Right lobe of liver (tissue), 6 donors: ENCODE data around the gene ZNF652. TPM values are rescaled to one million over a fixed set of nuclear protein-coding genes. Genes with fewer than 3 reads are reported as not detected.
A peak's percentile ranks its signal among the peaks of the same experiment; 100 is the strongest.

Experiments
- ATAC-seq, 4 donors: fragments of 200-7000 bp; cut with Tn5 transposase; one replicate each; pipeline ENCODE4 v1.9.1; 2020; ENCODE audit warnings: mild to moderate bottlenecking in 4 of 4, moderate library complexity in 4 of 4
- DNase-seq, 3 donors: peaks; one replicate each; pipeline ENCODE4 v3.0.0-alpha.2; 2020
- H3K27ac ChIP-seq, 3 donors: fragments of 200-600 bp; one replicate each; pipeline ENCODE4 v1.8.0; 2022
- H3K27me3 ChIP-seq, 2 donors: fragments of 200-600 bp; one replicate each; pipeline ENCODE4 v1.8.0; 2022
- H3K36me3 ChIP-seq, 4 donors: fragments of 200-600 bp; sonication (generic) in 1 of 4; one replicate each; pipeline versions ENCODE4 v1.5.1 to v1.8.0; 2017 to 2022; ENCODE audit warnings: control low read depth in 1 of 4
- H3K4me1 ChIP-seq, 4 donors: fragments of 200-600 bp; sonication (generic) in 1 of 4; one replicate each; pipeline versions ENCODE4 v1.5.1 to v1.8.0; 2017 to 2022; ENCODE audit warnings: control low read depth in 1 of 4
- H3K4me3 ChIP-seq, 3 donors: fragments of 200-600 bp; one replicate each; pipeline ENCODE4 v1.8.0; 2022
- H3K9me3 ChIP-seq, 4 donors: fragments of 200-600 bp; sonication (generic) in 1 of 4; one replicate each; pipeline versions ENCODE4 v1.5.1 to v1.8.0; 2017 to 2022; ENCODE audit warnings: control low read depth in 1 of 4
- POLR2A ChIP-seq: fragments of 450-650 bp; IDR thresholded peaks from one replicate; pipeline ENCODE4 v1.6.1; 2017; ENCODE audit warnings: antibody characterized with exemption, mild to moderate bottlenecking
- WGBS: methylation state at CpG from one replicate; pipeline ENCODE4 v1.1.6; 2018; ENCODE audit warnings: low coverage, low lambda C conversion rate; ENCODE audit not compliant: insufficient coverage; ENCODE audit errors: missing lambda C conversion rate; 5-methylcytosine and 5-hydroxymethylcytosine counted together
- intact Hi-C, 2 donors: fragments of 100-400 bp; cut with DNase I; formaldehyde crosslinking; loops; one replicate each; pipeline versions ENCODE4 v1.11.2 to v1.14.1; 2022
- total RNA-seq, 6 experiments: library from RNA; depleted of rRNA in 2 of 6; stranded (reverse); fragments of >200 nt in 2 of 6; fragmentation: NEBNext Ultra II Directional in 3 of 6; extraction: Animal tissue kit (Norgen Biotek cat#: 25700) in 3 of 6; gene quantifications; one replicate each; pipeline versions ENCODE4 v1.1.0 to v1.2.4, GENCODE V29; 2016 to 2023
- TF ChIP-seq, protein P1 (sequence below), 4 donors: fragments of 200-600 bp in 3 of 4; fragments of 450-650 bp in 1 of 4; IDR thresholded peaks; one replicate each; pipeline versions ENCODE4 v1.5.1 to v1.8.0; 2016 to 2022; ENCODE audit warnings: antibody characterized with exemption in 4 of 4, mild to moderate bottlenecking in 2 of 4
- donor health status: DM: no; HTN: yes; CAD: no.
- donor health status: DM: no; HTN: no; CAD: no.
- donor health status: DM: no; HTN: no; CAD: no.
- donor health status: DM: no; HTN: yes; CAD: no.
- donor health status: DM: no; HTN: yes; CAD: no.

The ZNF652 gene
- total RNA-seq, 6 experiments from 2014 or later: 16.9 to 36.8 (median 24.3) TPM

DNA sequence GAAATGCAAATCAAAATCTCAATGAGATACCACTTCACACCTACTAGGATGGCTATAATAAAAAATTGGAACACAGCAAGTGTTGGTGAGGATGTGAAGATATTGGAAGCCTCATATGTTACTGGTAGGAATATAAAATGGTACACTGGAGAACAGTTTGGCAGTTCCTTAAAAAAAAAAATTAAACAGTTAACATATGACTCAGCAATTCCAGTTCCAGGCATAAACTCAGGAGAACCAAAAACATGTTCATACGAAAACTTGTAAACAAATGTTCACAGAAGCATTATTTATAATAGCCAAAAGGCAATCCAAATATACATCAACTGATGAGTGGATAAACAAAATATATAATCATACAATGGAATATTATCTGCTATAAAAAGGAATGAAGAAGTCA, 28.2 kb downstream of the ZNF652 start:
- Histone ChIP-seq H3K36me3 (no peaks in the 10 kb centered on the region), H3K4me1 (peaks cover 0 to 22% (median 0%) of the 10 kb centered on the region in 4 donors), H3K27ac (no peak overlapping the region), H3K9me3 (no peaks in the 10 kb centered on the region), H3K4me3 (no peak overlapping the region), H3K27me3 (no peaks in the 10 kb centered on the region)
- no peak for DNase-seq
- intact Hi-C loops: no loop called here
- 25% methylated on average over 1 of the region's 1 CpG for WGBS
- TF ChIP-seq, protein P1, sequence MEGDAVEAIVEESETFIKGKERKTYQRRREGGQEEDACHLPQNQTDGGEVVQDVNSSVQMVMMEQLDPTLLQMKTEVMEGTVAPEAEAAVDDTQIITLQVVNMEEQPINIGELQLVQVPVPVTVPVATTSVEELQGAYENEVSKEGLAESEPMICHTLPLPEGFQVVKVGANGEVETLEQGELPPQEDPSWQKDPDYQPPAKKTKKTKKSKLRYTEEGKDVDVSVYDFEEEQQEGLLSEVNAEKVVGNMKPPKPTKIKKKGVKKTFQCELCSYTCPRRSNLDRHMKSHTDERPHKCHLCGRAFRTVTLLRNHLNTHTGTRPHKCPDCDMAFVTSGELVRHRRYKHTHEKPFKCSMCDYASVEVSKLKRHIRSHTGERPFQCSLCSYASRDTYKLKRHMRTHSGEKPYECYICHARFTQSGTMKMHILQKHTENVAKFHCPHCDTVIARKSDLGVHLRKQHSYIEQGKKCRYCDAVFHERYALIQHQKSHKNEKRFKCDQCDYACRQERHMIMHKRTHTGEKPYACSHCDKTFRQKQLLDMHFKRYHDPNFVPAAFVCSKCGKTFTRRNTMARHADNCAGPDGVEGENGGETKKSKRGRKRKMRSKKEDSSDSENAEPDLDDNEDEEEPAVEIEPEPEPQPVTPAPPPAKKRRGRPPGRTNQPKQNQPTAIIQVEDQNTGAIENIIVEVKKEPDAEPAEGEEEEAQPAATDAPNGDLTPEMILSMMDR (IDR thresholded peaks at IDR 0.05): no peak
- TF ChIP-seq POLR2A: no peak
- ATAC-seq: no peak

DNA sequence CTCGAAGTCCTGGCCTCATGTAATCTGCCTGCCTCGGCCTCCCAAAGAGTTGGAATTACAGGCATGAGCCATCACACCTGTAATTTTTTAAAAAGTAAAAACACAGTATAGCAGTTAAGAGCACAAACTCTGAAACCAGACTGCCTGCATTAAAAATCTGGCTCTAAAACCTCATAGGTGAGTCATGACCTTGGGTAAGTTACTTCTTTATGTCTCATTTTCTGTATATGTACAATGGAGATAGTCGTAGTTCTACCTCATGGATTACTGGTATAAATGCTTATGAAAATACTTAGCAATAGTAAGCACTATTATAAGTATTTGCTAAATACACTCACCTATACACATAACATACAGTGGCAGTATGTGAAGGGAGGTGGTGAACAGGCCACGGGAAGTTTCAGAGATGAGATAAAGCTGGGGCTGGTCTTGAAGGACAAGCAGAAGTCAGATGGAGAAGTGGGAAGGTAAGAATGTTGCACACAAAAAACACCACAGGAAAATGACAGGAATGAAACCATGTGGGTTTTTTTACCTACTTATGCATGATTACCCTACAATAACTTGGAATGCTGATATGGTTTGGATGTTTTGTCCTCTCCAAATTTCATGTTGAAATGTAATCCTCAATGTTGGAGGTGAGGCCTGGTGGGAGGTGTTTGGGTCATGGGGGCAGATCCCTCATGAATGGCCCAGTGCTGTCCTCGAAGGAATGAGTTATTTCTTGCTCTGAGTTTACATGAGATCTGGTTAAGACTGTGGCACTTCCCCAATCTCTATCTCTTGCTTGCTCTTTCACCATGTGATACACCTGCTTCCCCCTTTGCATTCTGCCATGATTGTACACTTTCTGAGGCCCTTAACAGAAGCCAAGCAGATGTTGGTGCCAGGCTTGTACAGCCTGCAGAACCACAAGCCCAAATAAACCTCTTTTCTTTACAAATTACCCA, 33.9 kb downstream of the ZNF652 start:
- no peak overlapping the region for H3K4me3 ChIP-seq
- no peak overlapping the region for H3K27ac ChIP-seq
- H3K27me3 ChIP-seq: no peaks in the 10 kb centered on the region
- DNase-seq (no peak), ATAC-seq (peak in 1 of 4 donors; percentile 38)
- H3K36me3 ChIP-seq: no peaks in the 10 kb centered on the region
- no peaks in the 10 kb centered on the region for H3K9me3 ChIP-seq
- TF ChIP-seq, protein P1 (IDR thresholded peaks at IDR 0.05): no peak
- TF ChIP-seq POLR2A: no peak
- H3K4me1 ChIP-seq: no peaks in the 10 kb centered on the region
- intact Hi-C loops: no loop called here
- 81% methylated on average over 5 of the region's 5 CpGs for WGBS

DNA sequence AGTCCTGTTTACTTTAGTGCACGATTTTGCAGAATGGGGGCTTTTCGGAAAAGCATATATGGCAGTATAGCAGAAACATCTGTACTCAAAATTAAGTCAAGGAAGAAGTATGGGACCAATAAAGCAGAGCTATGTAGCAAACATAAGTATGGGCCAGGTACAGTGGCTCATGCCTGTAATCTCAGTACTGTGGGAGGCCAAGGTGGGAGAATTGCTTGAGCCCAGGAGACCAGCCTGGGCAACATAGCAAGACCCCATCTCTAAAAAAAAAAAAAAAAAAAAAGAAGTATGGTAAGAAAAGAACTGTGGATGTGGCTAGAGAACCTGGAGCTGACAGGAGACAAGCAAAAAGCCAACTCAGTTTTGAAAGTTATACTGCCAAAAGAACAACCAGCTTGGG, 36.1 kb downstream of the ZNF652 start:
- DNase-seq (no peak), ATAC-seq (no peak)
- Histone ChIP-seq H3K36me3 (no peaks in the 10 kb centered on the region), H3K4me3 (no peak overlapping the region), H3K9me3 (no peaks in the 10 kb centered on the region), H3K27ac (no peak overlapping the region), H3K27me3 (no peaks in the 10 kb centered on the region), H3K4me1 (peaks cover 0 to 3% (median 0%) of the 10 kb centered on the region in 4 donors)
- TF ChIP-seq, protein P1 (IDR thresholded peaks at IDR 0.05): no peak
- no peak for TF ChIP-seq POLR2A
- 94% methylated on average over 2 of the region's 2 CpGs for WGBS
- intact Hi-C loops: no loop called here

DNA sequence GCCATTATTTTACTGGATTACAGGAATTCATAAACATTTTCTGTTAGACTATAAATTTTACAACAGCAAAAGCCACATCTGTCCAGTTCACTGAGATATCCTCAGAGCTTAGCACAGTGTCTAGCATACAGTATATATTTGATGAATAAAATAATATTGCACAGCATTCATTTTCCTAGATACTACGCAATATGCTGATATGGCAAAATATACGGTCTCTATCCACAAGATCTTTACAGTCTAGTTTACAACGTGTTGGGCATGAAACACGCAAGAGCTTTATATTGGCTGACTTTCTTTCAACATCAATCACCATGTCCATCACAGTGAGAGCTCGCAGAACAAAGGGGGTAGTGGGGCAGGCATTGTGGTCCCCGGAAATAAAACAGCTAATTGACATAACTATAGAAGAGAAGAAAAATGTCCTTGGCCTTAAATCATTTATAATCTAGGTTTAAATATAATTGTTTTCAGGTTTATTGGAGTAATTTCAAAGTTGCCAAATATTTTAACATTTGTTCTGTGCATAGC, 43.5 kb downstream of the ZNF652 start:
- intact Hi-C loops: loop anchor here in 1 of 2 donors (5.0 kb wide), 1 partner anchor 74 kb away; no protein-coding TSS in a partner anchor
- H3K4me1 ChIP-seq: peaks cover 0 to 12% (median 4%) of the 10 kb centered on the region in 4 donors
- DNase-seq (no peak), ATAC-seq (no peak)
- no peaks in the 10 kb centered on the region for H3K36me3 ChIP-seq
- H3K9me3 ChIP-seq: no peaks in the 10 kb centered on the region
- WGBS: 82% methylated on average over 6 of the region's 6 CpGs
- H3K27me3 ChIP-seq: no peaks in the 10 kb centered on the region
- TF ChIP-seq, protein P1 (IDR thresholded peaks at IDR 0.05): no peak
- TF ChIP-seq POLR2A: no peak
- no peak overlapping the region for H3K4me3 ChIP-seq
- no peak overlapping the region for H3K27ac ChIP-seq
